Activated CD8-positive, alpha-beta T cell treated with anti-CD3 and anti-CD28 coated beads for 36 hours (primary cell): ENCODE data around the gene KCTD7. TPM values are rescaled to one million over a fixed set of nuclear protein-coding genes. Genes with fewer than 3 reads are reported as not detected.
A peak's percentile ranks its signal among the peaks of the same experiment; 100 is the strongest.
"Not testable (repeated sequence)": the region's sequence is repeated elsewhere in the genome, so short reads cannot be mapped to it uniquely, and the experiment has no call there.

Experiments used
- ATAC-seq: fragments of 200-7000 bp; cut with Tn5 transposase; one replicate; pipeline ENCODE4 v1.10.0; 2021; ENCODE audit warnings: mild to moderate bottlenecking, moderate library complexity
- CTCF ChIA-PET: fragments of 350-600 bp; sonication (Branson Sonifier 250); formaldehyde crosslinking; loops from one replicate; lab custom pipeline; 2021; ENCODE audit warnings: antibody characterized with exemption; lab: Charles Lee
- POLR2A ChIA-PET: fragments of 350-600 bp; sonication (Branson Sonifier 250); formaldehyde crosslinking; loops from one replicate; lab custom pipeline; 2021; ENCODE audit warnings: antibody characterized with exemption; lab: Charles Lee
- DNase-seq: peaks from one replicate; pipeline ENCODE4 v3.0.0-alpha.2; 2020
- H3K27ac Mint-ChIP-seq: one replicate; pipeline ENCODE4 v1.8.0; 2021; ENCODE audit warnings: mild to moderate bottlenecking, mixed read lengths
- H3K27me3 Mint-ChIP-seq: one replicate; pipeline ENCODE4 v1.8.0; 2021; ENCODE audit warnings: mixed read lengths
- H3K36me3 Mint-ChIP-seq: one replicate; pipeline ENCODE4 v1.8.0; 2021; ENCODE audit warnings: low read depth, mixed read lengths
- H3K4me1 Mint-ChIP-seq: one replicate; pipeline ENCODE4 v1.8.0; 2021; ENCODE audit warnings: low read depth, mixed read lengths
- H3K4me3 Mint-ChIP-seq: one replicate; pipeline ENCODE4 v1.8.0; 2021; ENCODE audit warnings: mild to moderate bottlenecking, moderate library complexity, mixed read lengths
- H3K9me3 Mint-ChIP-seq: one replicate; pipeline ENCODE4 v1.8.0; 2021; ENCODE audit warnings: mixed read lengths
- intact Hi-C: fragments of 100-400 bp; cut with micrococcal nuclease; formaldehyde crosslinking; loops from one replicate; pipeline ENCODE4 v1.10.0; 2022
- total RNA-seq, 2 experiments: library from RNA; stranded (reverse); gene quantifications; one replicate each; pipeline ENCODE4 v1.2.3, GENCODE V29; 2021
- TF ChIP-seq, protein P1 (sequence below): fragments of 200-600 bp; IDR thresholded peaks from one replicate; pipeline ENCODE4 v1.8.0; 2022; ENCODE audit warnings: antibody characterized with exemption, mild to moderate bottlenecking

KCTD7 gene
- total RNA-seq, 2 experiments from 2014 or later, result 4.8 to 5.4 TPM

DNA sequence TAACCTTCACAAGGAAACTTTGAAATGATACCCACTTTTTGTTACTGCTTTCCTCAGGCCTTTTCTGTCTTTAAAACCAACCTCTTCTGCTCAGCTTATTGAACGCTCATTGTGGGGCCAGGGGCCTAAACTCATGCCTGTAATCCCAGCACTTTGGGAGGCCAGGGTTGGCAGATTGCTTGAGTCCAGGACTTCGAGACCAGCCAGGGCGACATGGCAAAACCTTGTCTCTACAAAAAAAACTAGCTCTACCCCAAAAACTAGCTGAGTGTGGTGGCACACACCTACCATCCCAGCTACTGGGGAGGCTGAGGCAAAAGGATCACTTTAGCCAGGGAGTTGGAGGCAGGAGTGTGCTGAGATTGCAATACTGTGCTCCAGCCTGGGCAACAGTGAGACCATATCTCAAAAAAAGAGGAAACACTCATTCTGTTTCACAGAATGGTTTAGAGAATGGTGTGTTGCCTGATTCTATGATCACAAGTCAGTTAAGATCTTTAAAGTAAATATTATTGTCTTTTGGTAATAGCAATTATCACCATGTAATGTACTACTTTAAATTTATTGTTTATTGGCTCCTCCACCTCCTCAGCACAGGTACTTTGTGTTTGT, 51.1 kb downstream of the KCTD7 start:
- Mint-ChIP-seq H3K27me3 (no peaks in the 10 kb centered on the region), H3K36me3 (peaks cover 8% of the 10 kb centered on the region), H3K4me3 (peak overlapping the region; percentile 14), H3K27ac (peak overlapping the region; percentile 40), H3K9me3 (no peaks in the 10 kb centered on the region), H3K4me1 (peaks cover 38% of the 10 kb centered on the region)
- intact Hi-C loops, result no loop called here
- ATAC-seq (no peak), DNase-seq (no peak)
- ChIA-PET POLR2A (no interaction called here), CTCF (interaction anchor here (0.7 kb wide), 1 partner anchor 22 kb away, joined by 3 read pairs; no protein-coding TSS in a partner anchor)
- TF ChIP-seq, protein P1, sequence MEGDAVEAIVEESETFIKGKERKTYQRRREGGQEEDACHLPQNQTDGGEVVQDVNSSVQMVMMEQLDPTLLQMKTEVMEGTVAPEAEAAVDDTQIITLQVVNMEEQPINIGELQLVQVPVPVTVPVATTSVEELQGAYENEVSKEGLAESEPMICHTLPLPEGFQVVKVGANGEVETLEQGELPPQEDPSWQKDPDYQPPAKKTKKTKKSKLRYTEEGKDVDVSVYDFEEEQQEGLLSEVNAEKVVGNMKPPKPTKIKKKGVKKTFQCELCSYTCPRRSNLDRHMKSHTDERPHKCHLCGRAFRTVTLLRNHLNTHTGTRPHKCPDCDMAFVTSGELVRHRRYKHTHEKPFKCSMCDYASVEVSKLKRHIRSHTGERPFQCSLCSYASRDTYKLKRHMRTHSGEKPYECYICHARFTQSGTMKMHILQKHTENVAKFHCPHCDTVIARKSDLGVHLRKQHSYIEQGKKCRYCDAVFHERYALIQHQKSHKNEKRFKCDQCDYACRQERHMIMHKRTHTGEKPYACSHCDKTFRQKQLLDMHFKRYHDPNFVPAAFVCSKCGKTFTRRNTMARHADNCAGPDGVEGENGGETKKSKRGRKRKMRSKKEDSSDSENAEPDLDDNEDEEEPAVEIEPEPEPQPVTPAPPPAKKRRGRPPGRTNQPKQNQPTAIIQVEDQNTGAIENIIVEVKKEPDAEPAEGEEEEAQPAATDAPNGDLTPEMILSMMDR, result no peak

DNA sequence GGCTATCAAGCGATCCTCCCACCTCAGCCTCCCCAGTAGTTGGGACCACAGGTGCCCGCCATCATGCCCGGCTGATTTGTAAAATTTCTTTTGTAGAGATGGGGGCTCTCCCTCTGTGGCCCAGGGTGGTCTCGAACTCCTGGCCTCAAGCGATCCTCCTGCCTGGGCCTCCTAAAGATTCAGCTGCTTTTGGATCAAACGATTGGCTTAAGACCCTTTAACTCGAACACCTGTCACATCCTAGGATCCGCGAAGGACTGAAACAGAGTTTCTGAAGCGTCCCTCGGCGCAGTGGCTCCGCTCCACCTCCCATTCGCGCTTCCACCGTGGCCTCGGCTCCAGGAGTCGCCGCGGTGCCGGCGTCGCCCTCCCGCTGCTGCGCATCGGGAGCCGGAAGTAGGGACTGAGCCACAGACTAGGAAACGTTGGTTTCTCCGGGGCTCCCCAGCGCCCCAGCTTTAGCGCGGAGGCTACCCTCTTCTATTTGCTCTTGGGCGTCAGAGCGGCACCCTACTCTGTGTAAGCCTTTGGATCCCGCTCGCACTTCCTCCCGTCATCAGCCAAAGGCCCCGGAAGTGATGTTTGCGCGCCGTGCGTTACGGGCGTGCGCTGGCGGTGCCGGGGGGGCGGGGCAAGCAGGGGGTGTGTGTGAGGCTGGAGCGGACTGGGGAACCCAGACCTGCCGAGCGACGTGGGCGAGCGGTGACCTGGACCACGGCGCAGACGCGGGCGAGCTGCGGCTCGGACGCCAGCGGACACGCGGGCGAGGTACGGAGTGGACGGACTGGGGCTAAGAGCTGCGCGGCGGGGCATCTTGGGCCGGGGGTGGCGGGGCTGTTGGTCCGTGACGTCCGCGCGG, 53.0 kb downstream of the KCTD7 start:
- peak overlapping the region; percentile 95 for H3K27ac Mint-ChIP-seq
- POLR2A ChIA-PET, result interaction anchor here (0.8 to 1.1 kb wide), 4 partner anchors 18 to 191 kb away, joined by 3 to 6 read pairs (median 4); no protein-coding TSS in a partner anchor

GRCh38 chr7:66682350-66683093, 53.8 kb downstream of the KCTD7 start:
- H3K36me3 Mint-ChIP-seq, result peaks cover 8% of the 10 kb centered on the region
- ChIA-PET POLR2A (no interaction called here), CTCF (no interaction called here)
- H3K4me1 Mint-ChIP-seq, result peaks cover 38% of the 10 kb centered on the region
- TF ChIP-seq, protein P1, result no peak
- ATAC-seq (peak; percentile 26), DNase-seq (peak; percentile 20)
- H3K27me3 Mint-ChIP-seq, result no peaks in the 10 kb centered on the region
- H3K27ac Mint-ChIP-seq, result peak overlapping the region; percentile 95
- peaks cover 2% of the 10 kb centered on the region for H3K9me3 Mint-ChIP-seq
- peak overlapping the region; percentile 91 for H3K4me3 Mint-ChIP-seq
- intact Hi-C loops, result no loop called here

More for the DNA sequence above, 53.0 kb downstream of the KCTD7 start:
- Mint-ChIP-seq H3K9me3 (no peaks in the 10 kb centered on the region), H3K36me3 (peaks cover 8% of the 10 kb centered on the region), H3K4me3 (peak overlapping the region; percentile 91), H3K27me3 (no peaks in the 10 kb centered on the region), H3K4me1 (peaks cover 38% of the 10 kb centered on the region)
- TF ChIP-seq, protein P1, result no peak
- CTCF ChIA-PET, result no interaction called here
- intact Hi-C loops, result no loop called here
- ATAC-seq, result peak; percentile 97
- peak; percentile 96 for DNase-seq

- H3K27ac Mint-ChIP-seq, POLR2A ChIA-PET, CTCF ChIA-PET, H3K27me3 Mint-ChIP-seq, H3K9me3 Mint-ChIP-seq, ATAC-seq, H3K36me3 Mint-ChIP-seq, DNase-seq, intact Hi-C loops: not testable (repeated sequence)
- Mint-ChIP-seq H3K4me1 (peaks cover 35% of the 10 kb centered on the region), H3K4me3 (peak overlapping the region; percentile 91)
These were observed 54.6 kb downstream of the KCTD7 start for GRCh38 chr7:66683094-66683769.

DNA sequence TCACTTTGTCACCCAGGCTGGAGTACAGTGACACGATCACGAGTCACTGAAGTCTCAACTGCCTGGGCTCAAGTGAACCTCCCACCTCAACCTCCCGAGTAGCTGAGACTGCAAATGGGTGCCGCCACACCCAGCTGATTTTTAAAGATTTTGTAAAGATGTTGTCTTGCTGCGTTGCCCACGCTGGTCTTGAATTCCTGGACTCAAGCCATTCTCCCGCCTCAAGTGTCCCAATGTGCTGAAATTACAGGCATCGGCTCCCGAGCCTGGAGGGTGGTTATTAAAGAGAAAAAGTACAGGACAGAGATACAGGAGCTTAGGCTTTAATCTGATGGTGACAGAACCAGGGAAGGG, 55.1 kb downstream of the KCTD7 start:
- ATAC-seq (no peak), DNase-seq (no peak)
- no peak overlapping the region for H3K4me3 Mint-ChIP-seq
- peaks cover 6% of the 10 kb centered on the region for H3K9me3 Mint-ChIP-seq
- H3K4me1 Mint-ChIP-seq, result peaks cover 33% of the 10 kb centered on the region
- intact Hi-C loops, result no loop called here
- H3K27me3 Mint-ChIP-seq, result no peaks in the 10 kb centered on the region
- H3K27ac Mint-ChIP-seq, result no peak overlapping the region
- TF ChIP-seq, protein P1, result no peak
- CTCF ChIA-PET, result no interaction called here
- H3K36me3 Mint-ChIP-seq, result peaks cover 7% of the 10 kb centered on the region
- POLR2A ChIA-PET, result no interaction called here

- ATAC-seq, H3K27ac Mint-ChIP-seq, H3K36me3 Mint-ChIP-seq, H3K27me3 Mint-ChIP-seq, intact Hi-C loops, H3K9me3 Mint-ChIP-seq, H3K4me3 Mint-ChIP-seq, POLR2A ChIA-PET, CTCF ChIA-PET, DNase-seq: not testable (repeated sequence)
- peaks cover 18% of the 10 kb centered on the region for H3K4me1 Mint-ChIP-seq
These were observed 57.0 kb downstream of the KCTD7 start for GRCh38 chr7:66685663-66686062.
